Heart left ventricle (tissue), 16 donors: ENCODE data around the gene PRTG. TPM values are rescaled to one million over a fixed set of nuclear protein-coding genes. Genes with fewer than 3 reads are reported as not detected.

ENCODE experiments used
- ATAC-seq, 4 donors: fragments of 200-7000 bp; cut with Tn5 transposase; one replicate each; pipeline ENCODE4 v1.9.1; 2020 to 2022; ENCODE audit warnings: moderate library complexity in 4 of 4, mild to moderate bottlenecking in 3 of 4, moderate number of reproducible peaks in 1 of 4
- DNase-seq, 5 donors: peaks; one replicate each; pipeline ENCODE4 v3.0.0-alpha.2; 2020
- H3K27ac ChIP-seq, 12 donors: fragments of 200-600 bp; sonication (generic) in 4 of 12; one replicate each; pipeline versions ENCODE4 v1.5.0 to v1.8.0; 2016 to 2022; ENCODE audit warnings: mild to moderate bottlenecking in 2 of 12
- H3K27me3 ChIP-seq, 9 donors: fragments of 200-600 bp; sonication (generic) in 2 of 9; one replicate each; pipeline versions ENCODE4 v1.5.1 to v1.8.0; 2016 to 2022; ENCODE audit warnings: mild to moderate bottlenecking in 3 of 9
- H3K36me3 ChIP-seq, 9 donors: fragments of 200-600 bp; sonication (generic) in 2 of 9; one replicate each; pipeline versions ENCODE4 v1.5.0 to v1.8.0; 2018 to 2022; ENCODE audit warnings: mild to moderate bottlenecking in 2 of 9
- H3K4me1 ChIP-seq, 12 donors: fragments of 200-600 bp; sonication (generic) in 4 of 12; one replicate each; pipeline versions ENCODE4 v1.5.0 to v1.8.0; 2016 to 2022; ENCODE audit warnings: mild to moderate bottlenecking in 3 of 12
- H3K4me3 ChIP-seq, 12 donors: fragments of 200-600 bp; sonication (generic) in 4 of 12; one replicate each; pipeline versions ENCODE4 v1.5.0 to v1.8.0; 2017 to 2022; ENCODE audit warnings: mild to moderate bottlenecking in 9 of 12, moderate library complexity in 4 of 12
- H3K9me3 ChIP-seq, 12 donors: fragments of 200-600 bp; sonication (generic) in 4 of 12; one replicate each; pipeline versions ENCODE4 v1.5.0 to v1.8.0; 2016 to 2022; ENCODE audit warnings: mild to moderate bottlenecking in 1 of 12
- POLR2A ChIP-seq, 2 donors: fragments of 450-650 bp; IDR thresholded peaks; one replicate each; pipeline ENCODE4 v1.6.1; 2017; ENCODE audit warnings: antibody characterized with exemption in 2 of 2, mild to moderate bottlenecking in 2 of 2, moderate library complexity in 2 of 2
- WGBS, 4 donors: extraction: QIAGEN DNeasy Blood & Tissue Kit in 2 of 4; methylation state at CpG; one replicate each; pipeline versions ENCODE4 v1.1.5 to v1.1.7; 2013 to 2018; 5-methylcytosine and 5-hydroxymethylcytosine counted together
- intact Hi-C, 10 donors: fragments of 100-400 bp; cut with DNase I; formaldehyde crosslinking; loops; one replicate each; pipeline versions ENCODE4 v1.11.1 to v1.14.2; 2022
- polyA plus RNA-seq, 2 donors: library from polyadenylated mRNA; stranded (reverse); fragments of 200-250 nt; gene quantifications; one replicate each; pipeline ENCODE4 v1.2.3, GENCODE V29; 2013
- total RNA-seq, 9 donors: library from RNA; depleted of rRNA in 2 of 9; stranded (reverse); fragments of >200 nt in 2 of 9; fragmentation: NEBNext Ultra II Directional in 3 of 9; extraction: Animal tissue kit (Norgen Biotek cat#: 25700) in 3 of 9; gene quantifications; one replicate each; pipeline versions ENCODE4 v1.1.0 to v1.2.4, GENCODE V29; 2016 to 2023
- TF ChIP-seq, protein P1 (sequence below), 12 donors: fragments of 200-600 bp; sonication (generic) in 4 of 12; IDR thresholded peaks; one replicate each; pipeline versions ENCODE4 v1.5.0 to v1.8.0; 2018 to 2022; ENCODE audit warnings: antibody characterized with exemption in 12 of 12, mild to moderate bottlenecking in 5 of 12
- donor health status: ischemic (EF 13 %, LVEDD 7.1; RV severe dilation, severe dysfunction).
- donor health status: healthy with polysubstance abuse.
- donor health status: DM: no; HTN: yes; CAD: no.
- donor health status: DM: no; HTN: no; CAD: no.
- donor health status: ischemic (EF 25% LVEDD 6.9; RV normal size, moderate dysfunction).
- donor health status: ischemic (EF 25% LVEDD 5.7; RV mildly dilated, moderate dysfunction).
- donor health status: healthy.
- donor health status: DM: yes; HTN: yes; CAD: no.
- donor health status: ischemic (EF 35%, LVEDD 5.7; RV mildly dilated, moderate dysfunction).
- donor health status: nonischemic (EF 11% LVEDD 7.7; RV severe dilation, severe dysfunction).
- donor health status: DM: yes; HTN: yes; CAD: no.
- donor health status: PGD.
- donor health status: ischemic (EF 29% LVEDD 5.4; RV normal size, mild dysfunction).
- donor health status: nonischemic (EF 23%, LVEDD 6.1; RV moderate dilation, normal function).

Gene PRTG
- total and polyA plus RNA-seq, 11 donors, result 0.19 to 2.1 (median 1.1) TPM

GRCh38 chr15:55770261-55770660 lies 27.3 kb upstream of the PRTG start:
- Histone ChIP-seq H3K4me3 (no peak overlapping the region), H3K27me3 (no peaks in the 10 kb centered on the region), H3K9me3 (no peaks in the 10 kb centered on the region), H3K4me1 (no peaks in the 10 kb centered on the region), H3K27ac (no peak overlapping the region), H3K36me3 (no peaks in the 10 kb centered on the region)
- ATAC-seq (no peak), DNase-seq (no peak)
- TF ChIP-seq, protein P1, sequence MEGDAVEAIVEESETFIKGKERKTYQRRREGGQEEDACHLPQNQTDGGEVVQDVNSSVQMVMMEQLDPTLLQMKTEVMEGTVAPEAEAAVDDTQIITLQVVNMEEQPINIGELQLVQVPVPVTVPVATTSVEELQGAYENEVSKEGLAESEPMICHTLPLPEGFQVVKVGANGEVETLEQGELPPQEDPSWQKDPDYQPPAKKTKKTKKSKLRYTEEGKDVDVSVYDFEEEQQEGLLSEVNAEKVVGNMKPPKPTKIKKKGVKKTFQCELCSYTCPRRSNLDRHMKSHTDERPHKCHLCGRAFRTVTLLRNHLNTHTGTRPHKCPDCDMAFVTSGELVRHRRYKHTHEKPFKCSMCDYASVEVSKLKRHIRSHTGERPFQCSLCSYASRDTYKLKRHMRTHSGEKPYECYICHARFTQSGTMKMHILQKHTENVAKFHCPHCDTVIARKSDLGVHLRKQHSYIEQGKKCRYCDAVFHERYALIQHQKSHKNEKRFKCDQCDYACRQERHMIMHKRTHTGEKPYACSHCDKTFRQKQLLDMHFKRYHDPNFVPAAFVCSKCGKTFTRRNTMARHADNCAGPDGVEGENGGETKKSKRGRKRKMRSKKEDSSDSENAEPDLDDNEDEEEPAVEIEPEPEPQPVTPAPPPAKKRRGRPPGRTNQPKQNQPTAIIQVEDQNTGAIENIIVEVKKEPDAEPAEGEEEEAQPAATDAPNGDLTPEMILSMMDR (IDR thresholded peaks at IDR 0.05), result no peak
- TF ChIP-seq POLR2A (IDR thresholded peaks at IDR 0.05), result no peak
- intact Hi-C loops, result no loop called here
- WGBS, 4 donors, result 71 to 87% (median 79%) methylated on average over 4 of the region's 4 CpGs

- Histone ChIP-seq H3K9me3 (no peaks in the 10 kb centered on the region), H3K27me3 (no peaks in the 10 kb centered on the region), H3K4me1 (no peaks in the 10 kb centered on the region), H3K27ac (no peak overlapping the region), H3K36me3 (no peaks in the 10 kb centered on the region), H3K4me3 (no peak overlapping the region)
- no peak for ATAC-seq
- 79 to 87% (median 82%) methylated on average over 10 of the region's 10 CpGs for WGBS, 4 donors
- intact Hi-C loops, result loop anchor here in 1 of 10 donors (5.0 kb wide), 1 partner anchor 49 kb away; no protein-coding TSS in a partner anchor
- no peak for DNase-seq
- TF ChIP-seq, protein P1 (IDR thresholded peaks at IDR 0.05), result no peak
- no peak for TF ChIP-seq POLR2A (IDR thresholded peaks at IDR 0.05)
Observed at GRCh38 chr15:55768670-55769185, 25.8 kb upstream of the PRTG start.

- 77 to 81% (median 79%) methylated on average over 4 of the region's 4 CpGs for WGBS, 4 donors
- intact Hi-C loops, result loop anchor here in 1 of 10 donors (5.0 kb wide), 1 partner anchor 51 kb away; no protein-coding TSS in a partner anchor
Observed at GRCh38 chr15:55766676-55767075, 23.7 kb upstream of the PRTG start.

GRCh38 chr15:55764398-55764797 lies 21.4 kb upstream of the PRTG start:
- Histone ChIP-seq H3K27ac (no peak overlapping the region), H3K27me3 (no peaks in the 10 kb centered on the region), H3K9me3 (no peaks in the 10 kb centered on the region), H3K36me3 (no peaks in the 10 kb centered on the region), H3K4me1 (no peaks in the 10 kb centered on the region), H3K4me3 (no peak overlapping the region)
- no peak for DNase-seq
- no peak for TF ChIP-seq POLR2A (IDR thresholded peaks at IDR 0.05)
- TF ChIP-seq, protein P1 (IDR thresholded peaks at IDR 0.05), result no peak
- WGBS, 4 donors, result 89 to 98% (median 98%) methylated on average over 6 of the region's 6 CpGs
- ATAC-seq, result no peak
- intact Hi-C loops, result no loop called here

More at GRCh38 chr15:55766676-55767075, 23.7 kb upstream of the PRTG start:
- Histone ChIP-seq H3K27ac (no peak overlapping the region), H3K27me3 (no peaks in the 10 kb centered on the region), H3K36me3 (no peaks in the 10 kb centered on the region), H3K4me3 (no peak overlapping the region), H3K4me1 (no peaks in the 10 kb centered on the region), H3K9me3 (no peaks in the 10 kb centered on the region)
- TF ChIP-seq POLR2A (IDR thresholded peaks at IDR 0.05), result no peak
- TF ChIP-seq, protein P1 (IDR thresholded peaks at IDR 0.05), result no peak
- ATAC-seq (no peak), DNase-seq (no peak)
